NOMO-1 treated with DMSO at 0.1 percent for 48 hours (cell line): ENCODE measurements around the gene CFAP45.
"Not testable (repeated sequence)": the region's sequence is repeated elsewhere in the genome, so short reads cannot be mapped to it uniquely, and the experiment has no call there.

Experiments used
- DNase-seq: peaks from one replicate; lab custom pipeline; 2025; ENCODE audit not compliant: unreplicated experiment; lab: John Stamatoyannopoulos, UW

The CFAP45 gene

DNA sequence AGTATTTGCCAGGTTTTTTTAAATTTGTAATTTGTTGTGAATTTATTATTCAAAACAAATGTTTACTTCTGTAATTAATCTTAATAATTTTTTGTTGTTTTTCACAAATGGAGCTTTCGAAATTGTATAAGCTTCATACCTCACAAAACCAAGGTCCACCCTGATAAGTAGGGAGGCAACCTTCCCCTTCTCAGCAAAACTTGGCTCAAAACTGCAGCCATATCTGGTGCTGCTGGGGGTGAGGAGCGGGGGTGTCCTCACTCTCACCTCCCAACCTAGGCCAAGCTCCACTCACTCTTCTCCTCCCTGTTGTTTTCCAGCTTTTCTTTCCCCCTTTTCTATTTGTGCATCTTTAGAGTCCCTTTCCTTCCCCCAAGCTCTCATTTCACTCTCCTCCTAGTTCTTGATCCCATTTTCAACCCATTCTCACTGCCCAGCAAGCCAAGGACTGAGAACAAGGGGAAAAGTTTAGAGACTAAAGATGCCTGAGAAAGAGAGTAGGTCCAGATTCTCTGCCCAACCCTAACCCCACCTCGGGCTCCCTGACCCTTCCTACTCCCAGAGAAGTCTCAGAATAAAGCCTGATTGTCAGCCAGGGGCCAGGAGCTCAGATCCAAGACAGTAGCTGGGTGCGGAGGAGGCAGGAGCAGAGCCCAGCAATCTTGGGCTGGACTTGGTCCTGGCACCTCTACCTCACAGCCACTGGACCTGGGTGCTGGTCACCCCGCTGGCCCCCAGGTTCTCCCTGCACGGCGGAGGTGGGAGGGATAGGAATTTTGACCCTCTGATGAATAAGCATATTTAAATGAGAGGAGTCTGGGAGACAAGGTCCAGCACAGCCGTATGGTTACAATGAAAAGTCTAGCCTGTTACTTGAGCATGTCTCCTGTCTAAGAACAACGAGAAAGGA is 8.3 kb upstream of the CFAP45 start:
- DNase-seq = no peak

GRCh38 chr1:159906960-159907359 is 7.0 kb upstream of the CFAP45 start:
- no peak for DNase-seq

GRCh38 chr1:159904036-159904435 is 4.1 kb upstream of the CFAP45 start:
- DNase-seq = not testable (repeated sequence)

- DNase-seq = peak; percentile 41
Observed at GRCh38 chr1:159902541-159902940, 2.6 kb upstream of the CFAP45 start.

DNA sequence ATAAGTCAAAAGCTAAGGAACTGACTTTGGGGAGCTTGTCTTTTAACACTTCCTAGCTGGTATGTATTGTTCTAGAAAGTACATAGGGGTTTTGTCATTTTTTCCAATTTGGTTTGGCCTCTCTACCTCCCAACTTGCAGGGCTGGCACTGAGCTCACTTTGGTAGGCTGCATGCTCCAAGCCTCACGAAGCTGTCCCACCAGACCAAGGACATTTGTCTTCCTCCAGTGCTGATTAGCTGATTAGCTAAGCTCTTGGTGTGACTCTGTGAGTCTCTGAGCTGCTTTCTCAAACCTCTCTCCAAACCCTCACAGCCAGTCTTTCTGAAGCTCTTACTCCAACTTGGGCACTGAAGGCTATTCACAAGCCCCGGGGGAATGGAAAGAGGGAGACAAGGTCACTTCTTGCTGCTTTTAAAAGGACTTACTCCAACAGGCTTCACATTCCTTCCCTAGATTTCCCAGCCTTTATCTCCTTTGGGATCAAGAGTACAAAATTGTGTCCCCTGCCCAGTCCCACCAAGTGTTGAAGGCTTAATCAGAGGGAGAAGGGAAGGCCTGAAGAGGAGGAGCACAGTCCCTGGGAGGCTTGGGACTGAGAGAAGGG is 893 bp upstream of the CFAP45 start:
- no peak for DNase-seq

DNA sequence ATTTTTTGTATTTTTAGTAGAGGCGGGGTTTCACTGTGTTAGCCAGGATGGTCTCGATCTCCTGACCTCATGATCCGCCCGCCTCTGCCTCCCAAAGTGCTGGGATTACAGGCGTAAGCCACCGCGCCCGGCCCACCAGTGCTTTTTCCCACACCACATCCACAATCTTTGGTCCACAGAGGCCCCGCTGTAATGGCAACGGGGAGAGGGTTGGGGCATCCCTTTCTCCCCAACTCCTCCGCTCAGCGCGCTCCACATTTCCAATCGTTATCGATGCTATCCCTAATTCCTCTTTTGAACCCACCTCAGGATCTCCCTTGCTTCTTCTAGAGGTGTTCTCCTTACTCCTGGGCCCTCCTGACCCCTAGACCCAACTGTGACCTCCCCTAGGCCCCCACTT is 331 bp downstream of the CFAP45 start:
- not testable (repeated sequence) for DNase-seq

- peak; percentile 23 for DNase-seq
Observed at GRCh38 chr1:159898527-159898926, 1.4 kb downstream of the CFAP45 start.

GRCh38 chr1:159897962-159898361 is 2.0 kb downstream of the CFAP45 start:
- DNase-seq = peak; percentile 46

GRCh38 chr1:159896546-159896930 is 3.4 kb downstream of the CFAP45 start:
- DNase-seq = no peak

DNA sequence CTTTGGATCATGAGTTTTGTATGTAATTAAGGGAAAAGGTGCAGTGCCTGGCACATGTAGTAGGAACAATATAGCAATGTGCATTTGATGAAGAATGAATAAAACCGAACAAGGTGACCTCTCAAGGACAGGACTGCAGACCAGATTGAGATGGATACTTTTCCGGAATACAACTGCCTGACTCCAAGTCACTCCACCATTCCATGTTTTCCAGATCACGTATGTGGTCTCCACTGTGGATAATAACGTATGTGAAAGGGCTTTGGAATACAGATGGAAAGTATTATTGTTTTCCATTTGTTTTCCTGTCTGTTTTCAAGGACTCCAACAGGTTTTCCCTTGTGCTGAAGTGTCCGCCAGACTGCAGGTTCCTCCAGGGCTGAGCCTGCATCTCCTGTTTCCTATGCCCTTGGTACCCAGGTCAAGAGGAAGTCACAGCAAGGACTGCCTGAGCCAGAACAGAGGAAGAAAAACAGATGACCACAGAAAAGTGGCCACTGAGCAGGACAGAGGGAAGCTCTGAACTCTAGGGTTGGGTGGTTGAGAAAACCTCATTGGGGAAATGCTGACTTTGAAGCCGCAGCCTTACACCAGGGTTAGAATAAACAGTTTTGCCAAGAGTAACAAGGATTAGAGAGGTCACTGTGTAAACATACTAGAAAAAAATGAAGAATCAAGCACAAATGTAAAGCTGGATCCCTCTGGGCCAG is 4.0 kb downstream of the CFAP45 start:
- DNase-seq = no peak

GRCh38 chr1:159895286-159895685 is 4.7 kb downstream of the CFAP45 start:
- DNase-seq = no peak

DNA sequence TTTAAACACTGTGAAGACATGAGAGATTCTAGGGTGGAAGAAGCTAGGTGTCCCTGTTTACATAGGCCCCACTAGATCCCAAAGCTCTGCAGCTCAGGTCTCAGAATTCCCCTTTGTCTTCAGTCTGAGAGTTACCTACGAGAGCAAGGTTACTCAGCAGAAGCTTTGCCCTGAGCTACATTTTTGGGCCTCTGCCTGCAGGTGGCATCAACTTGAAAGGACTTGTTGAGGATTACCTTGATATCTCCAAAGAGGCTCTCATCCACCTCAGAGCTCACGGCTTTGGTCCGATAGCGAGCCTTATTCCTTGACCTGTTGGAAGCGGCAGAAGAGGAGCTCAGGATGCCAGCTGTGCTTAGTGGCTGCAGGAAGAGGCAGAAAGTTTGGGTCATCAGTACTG is 7.0 kb downstream of the CFAP45 start:
- peak; percentile 15 for DNase-seq

DNA sequence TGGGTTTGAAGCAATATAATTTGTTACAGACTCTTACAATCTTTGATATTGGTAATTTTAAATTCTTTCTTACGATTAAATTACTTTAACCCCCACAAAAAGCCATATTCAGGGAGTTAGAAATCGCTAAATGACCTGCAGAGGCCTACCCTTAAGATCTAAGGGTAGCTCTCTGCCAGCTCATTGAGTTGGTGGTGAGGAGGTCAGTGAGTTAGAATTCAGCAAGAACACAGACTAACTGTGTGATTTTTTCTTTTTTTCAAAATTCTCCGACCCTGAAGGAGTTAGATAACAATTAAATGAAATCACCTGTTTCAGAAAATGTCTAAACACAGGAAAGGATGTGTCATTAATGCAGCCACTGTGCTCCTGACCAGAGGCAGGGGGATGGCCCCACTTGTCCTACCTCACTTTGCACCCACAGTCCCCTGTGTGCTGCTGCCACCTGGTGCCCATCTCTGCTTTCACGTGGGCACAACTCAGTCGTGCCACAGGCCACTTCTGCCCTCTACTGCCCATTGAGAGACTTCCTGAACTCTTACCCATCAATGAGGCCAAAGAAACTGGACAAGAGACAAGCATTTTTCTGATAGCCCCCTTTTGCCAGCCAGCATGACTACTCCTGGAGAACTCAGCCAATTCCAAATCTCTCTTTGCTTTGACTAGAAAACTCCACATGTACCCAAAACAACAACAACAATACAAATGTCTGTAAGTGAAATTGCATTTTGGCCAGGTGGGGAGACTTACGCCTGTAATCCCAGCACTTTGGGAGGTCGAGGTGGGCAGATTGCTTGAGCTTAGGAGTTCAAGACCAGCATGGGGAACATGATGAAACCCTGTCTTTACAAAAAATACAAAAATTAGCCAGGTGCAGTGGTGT is 8.4 kb downstream of the CFAP45 start:
- DNase-seq = peak; percentile 86

- no peak for DNase-seq
Observed at GRCh38 chr1:159890390-159890789, 9.6 kb downstream of the CFAP45 start.

- peak; percentile 95 for DNase-seq
Observed at GRCh38 chr1:159889821-159890252, 10.1 kb downstream of the CFAP45 start.

DNA sequence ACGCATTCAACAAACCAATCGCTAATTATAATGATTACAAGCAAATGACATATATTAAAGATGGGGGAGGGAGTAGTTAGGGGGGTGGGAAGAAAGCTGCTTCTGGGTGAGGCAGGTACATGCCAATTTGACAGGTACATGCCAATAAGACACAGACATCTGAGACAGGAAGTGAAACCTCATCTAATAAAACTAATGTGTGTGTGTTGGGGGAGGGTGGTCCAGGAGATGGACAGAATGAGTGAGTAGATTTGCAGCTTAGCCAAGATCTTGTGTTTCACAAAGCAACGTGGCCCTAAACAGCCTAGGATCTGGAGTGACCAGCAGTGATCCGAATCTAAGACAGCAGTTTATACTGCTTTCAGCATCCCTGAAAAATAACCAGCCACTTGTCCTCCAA is 10.8 kb downstream of the CFAP45 start:
- DNase-seq = peak; percentile 36

GRCh38 chr1:159884296-159884695 is 15.7 kb downstream of the CFAP45 start:
- no peak for DNase-seq

DNA sequence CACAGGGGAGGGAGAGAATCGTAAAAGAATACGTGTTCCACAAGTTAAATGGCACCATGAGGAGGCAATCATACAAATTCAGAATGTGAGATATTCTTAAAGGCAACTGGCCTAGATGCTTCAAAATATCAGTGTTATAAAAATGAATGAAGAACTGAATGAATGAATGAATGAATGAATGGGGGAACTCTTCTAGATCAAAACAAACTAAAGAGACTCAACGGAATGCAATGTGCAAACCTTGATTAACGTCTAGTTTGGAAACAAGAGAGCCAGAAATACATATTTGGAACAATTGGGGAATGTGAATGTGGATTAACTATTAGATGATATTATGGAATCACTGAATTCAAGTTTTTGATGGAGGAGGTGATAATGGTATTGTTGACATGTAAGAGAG is 16.8 kb downstream of the CFAP45 start:
- no peak for DNase-seq

- peak; percentile 29 for DNase-seq
Observed at GRCh38 chr1:159882527-159882862, 17.5 kb downstream of the CFAP45 start.

GRCh38 chr1:159881622-159882526 is 18.1 kb downstream of the CFAP45 start:
- no peak for DNase-seq
